ENCODE data around the gene ACTRT3.
A peak's percentile ranks its signal among the peaks of the same experiment; 100 is the strongest.

Gene ACTRT3

GRCh38 chr3:169787791-169788190 is 18.4 kb upstream of the ACTRT3 start:
- DNase-seq, result no peak
- H3K27ac Mint-ChIP-seq, result no peak overlapping the region
- peaks cover 6% of the 10 kb centered on the region for H3K4me1 Mint-ChIP-seq
- H3K36me3 Mint-ChIP-seq, result peaks cover 38% of the 10 kb centered on the region
- no peaks in the 10 kb centered on the region for H3K9me3 Mint-ChIP-seq
- H3K27me3 Mint-ChIP-seq, result no peaks in the 10 kb centered on the region
- CTCF ChIA-PET, result no interaction called here
- no peak overlapping the region for H3K4me3 Mint-ChIP-seq

DNA sequence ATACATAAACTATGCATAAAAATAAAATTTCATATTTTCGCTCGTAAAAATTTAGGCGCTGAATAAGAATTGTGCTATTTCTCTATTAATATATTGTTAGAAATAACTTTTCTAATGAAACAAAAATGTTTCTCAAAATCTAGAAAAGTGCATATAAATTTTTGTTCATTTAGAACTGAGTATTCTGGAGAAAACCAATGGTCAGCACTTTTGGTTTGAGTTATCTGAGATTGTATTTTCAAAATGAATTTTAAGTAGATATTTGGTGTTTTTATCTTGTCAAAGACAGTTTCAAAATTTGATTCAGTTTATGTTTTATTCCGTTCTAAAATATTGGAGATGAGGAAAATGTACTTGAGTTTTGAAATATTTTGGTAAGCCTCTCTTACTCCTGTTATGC is 17.8 kb upstream of the ACTRT3 start:
- Mint-ChIP-seq H3K36me3 (peaks cover 38% of the 10 kb centered on the region), H3K4me3 (no peak overlapping the region), H3K27me3 (no peaks in the 10 kb centered on the region), H3K4me1 (peaks cover 6% of the 10 kb centered on the region), H3K9me3 (no peaks in the 10 kb centered on the region), H3K27ac (no peak overlapping the region)
- DNase-seq, result no peak
- CTCF ChIA-PET, result no interaction called here

DNA sequence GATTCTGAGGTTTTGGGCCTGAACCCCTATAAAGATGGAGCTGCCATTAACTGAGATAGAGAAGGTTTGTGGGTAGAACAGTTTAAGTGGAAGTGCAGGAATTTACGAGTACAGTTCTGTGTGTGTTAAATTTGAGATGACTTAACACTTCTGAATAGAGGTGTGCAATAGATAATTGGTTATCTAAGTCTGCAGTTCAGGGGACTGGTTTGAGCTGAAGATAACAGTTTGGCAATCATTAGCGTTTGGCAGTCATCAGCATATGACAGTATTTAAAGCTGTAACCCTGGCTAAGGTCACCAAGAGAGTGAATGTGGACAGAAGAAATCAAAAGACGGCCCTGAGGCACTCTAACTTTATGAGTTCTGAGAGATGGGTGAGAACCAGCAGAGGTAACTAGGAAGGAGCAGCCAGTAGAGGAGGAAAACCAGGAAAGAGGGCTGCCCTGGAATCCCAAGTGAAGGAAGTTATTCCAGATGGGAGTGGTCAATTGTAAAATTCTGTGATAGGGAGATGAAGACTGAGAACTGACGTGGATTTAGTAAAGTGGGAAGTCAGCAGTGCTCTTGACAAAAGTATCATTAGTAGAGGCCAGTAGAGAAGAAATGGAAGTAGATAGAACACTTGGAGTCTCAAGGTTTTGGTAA is 12.0 kb upstream of the ACTRT3 start:
- Mint-ChIP-seq H3K27me3 (no peaks in the 10 kb centered on the region), H3K4me1 (peaks cover 38% of the 10 kb centered on the region), H3K36me3 (peaks cover 59% of the 10 kb centered on the region), H3K27ac (peak overlapping the region; percentile 13), H3K9me3 (no peaks in the 10 kb centered on the region), H3K4me3 (no peak overlapping the region)
- DNase-seq, result no peak
- CTCF ChIA-PET, result no interaction called here

GRCh38 chr3:169780742-169781141 is 11.4 kb upstream of the ACTRT3 start:
- CTCF ChIA-PET, result no interaction called here
- H3K4me1 Mint-ChIP-seq, result peaks cover 44% of the 10 kb centered on the region
- peaks cover 57% of the 10 kb centered on the region for H3K36me3 Mint-ChIP-seq

GRCh38 chr3:169777822-169778221 is 8.5 kb upstream of the ACTRT3 start:
- CTCF ChIA-PET, result no interaction called here
- Mint-ChIP-seq H3K27ac (no peak overlapping the region), H3K9me3 (no peaks in the 10 kb centered on the region), H3K4me1 (peaks cover 65% of the 10 kb centered on the region), H3K4me3 (no peak overlapping the region), H3K27me3 (no peaks in the 10 kb centered on the region), H3K36me3 (peaks cover 62% of the 10 kb centered on the region)
- DNase-seq, result no peak

More at GRCh38 chr3:169780742-169781141, 11.4 kb upstream of the ACTRT3 start:
- DNase-seq, result no peak
- Mint-ChIP-seq H3K27me3 (no peaks in the 10 kb centered on the region), H3K9me3 (no peaks in the 10 kb centered on the region), H3K4me3 (peak overlapping the region; percentile 47), H3K27ac (peak overlapping the region; percentile 20)

DNA sequence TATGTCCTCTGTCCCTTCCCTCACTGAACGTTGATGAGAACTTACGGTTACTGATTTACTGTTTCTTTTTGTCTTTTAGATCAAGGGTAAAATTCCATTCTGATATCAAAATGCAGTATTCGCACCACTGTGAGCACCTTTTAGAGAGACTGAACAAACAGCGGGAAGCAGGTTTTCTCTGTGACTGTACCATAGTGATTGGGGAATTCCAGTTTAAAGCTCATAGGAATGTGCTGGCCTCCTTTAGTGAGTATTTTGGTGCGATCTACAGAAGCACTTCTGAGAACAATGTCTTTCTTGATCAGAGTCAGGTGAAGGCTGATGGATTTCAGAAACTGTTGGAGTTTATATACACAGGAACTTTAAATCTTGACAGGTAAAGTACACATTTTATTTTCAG is 4.8 kb upstream of the ACTRT3 start:
- Mint-ChIP-seq H3K4me3 (peak overlapping the region; percentile 98), H3K27ac (peak overlapping the region; percentile 100), H3K27me3 (peaks cover 10% of the 10 kb centered on the region), H3K9me3 (no peaks in the 10 kb centered on the region), H3K36me3 (peaks cover 39% of the 10 kb centered on the region), H3K4me1 (peaks cover 52% of the 10 kb centered on the region)
- no peak for DNase-seq
- CTCF ChIA-PET, result no interaction called here

- Mint-ChIP-seq H3K27ac (peak within 1 kb of the TSS; percentile 100), H3K4me1 (peaks cover 49% of the 10 kb centered on the region)
Observed at GRCh38 chr3:169772897-169773816, 3.8 kb upstream of the ACTRT3 start, which contains the start of gene MYNN. Gene MYNN (plus strand): TSS chr3:169773396. CDS start chr3:169774296, 900 bp downstream.

GRCh38 chr3:169772305-169772896 is 3.0 kb upstream of the ACTRT3 start:
- peak overlapping the region; percentile 98 for H3K4me3 Mint-ChIP-seq
- H3K27ac Mint-ChIP-seq, result peak overlapping the region; percentile 100
- peaks cover 46% of the 10 kb centered on the region for H3K4me1 Mint-ChIP-seq
- H3K27me3 Mint-ChIP-seq, result peaks cover 15% of the 10 kb centered on the region
- no peak for DNase-seq
- H3K9me3 Mint-ChIP-seq, result no peaks in the 10 kb centered on the region
- peaks cover 26% of the 10 kb centered on the region for H3K36me3 Mint-ChIP-seq
- CTCF ChIA-PET, result interaction anchor here (1.0 to 1.6 kb wide), 3 partner anchors 40 to 267 kb away, joined by 3 to 6 read pairs (median 3); partner anchors contain the start of genes LRRC34 and LRRIQ4

More at GRCh38 chr3:169772897-169773816, 3.8 kb upstream of the ACTRT3 start, which contains the start of gene MYNN:
- CTCF ChIA-PET, result interaction anchor here (1.1 to 1.6 kb wide), 2 partner anchors 39 to 266 kb away, joined by 3 to 6 read pairs; partner anchors contain the start of genes LRRC34 and LRRIQ4
- Mint-ChIP-seq H3K27me3 (peaks cover 11% of the 10 kb centered on the region), H3K4me3 (peak within 1 kb of the TSS; percentile 98), H3K9me3 (no peaks in the 10 kb centered on the region), H3K36me3 (peaks cover 31% of the 10 kb centered on the region)
- peak; percentile 96 for DNase-seq

GRCh38 chr3:169771497-169772304 is 2.3 kb upstream of the ACTRT3 start:
- CTCF ChIA-PET, result interaction anchor here (1.0 to 1.6 kb wide), 3 partner anchors 41 to 267 kb away, joined by 3 to 6 read pairs (median 3); partner anchors contain the start of genes LRRC34 and LRRIQ4
- H3K36me3 Mint-ChIP-seq, result peaks cover 20% of the 10 kb centered on the region

GRCh38 chr3:169764882-169765612 is 4.3 kb downstream of the ACTRT3 start, which contains the start of gene TERC:
Gene TERC (minus strand): TSS chr3:169765060.
- Mint-ChIP-seq H3K4me3 (peak within 1 kb of the TSS; percentile 95), H3K9me3 (no peaks in the 10 kb centered on the region), H3K36me3 (peaks cover 3% of the 10 kb centered on the region), H3K27ac (peak within 1 kb of the TSS; percentile 98), H3K4me1 (peaks cover 39% of the 10 kb centered on the region), H3K27me3 (peaks cover 11% of the 10 kb centered on the region)
- CTCF ChIA-PET, result interaction anchor here (1.0 kb wide), 1 partner anchor 202 kb away, joined by 3 read pairs; the partner anchor contains the start of gene SEC62
- DNase-seq, result peak; percentile 94

More at GRCh38 chr3:169771497-169772304, 2.3 kb upstream of the ACTRT3 start:
- Mint-ChIP-seq H3K4me3 (peak overlapping the region; percentile 98), H3K4me1 (peaks cover 43% of the 10 kb centered on the region), H3K27me3 (peaks cover 15% of the 10 kb centered on the region), H3K9me3 (no peaks in the 10 kb centered on the region), H3K27ac (peak overlapping the region; percentile 100)
- DNase-seq, result peak; percentile 62

GRCh38 chr3:169764312-169764881 is 5.0 kb downstream of the ACTRT3 start:
- H3K36me3 Mint-ChIP-seq, result peaks cover 3% of the 10 kb centered on the region
- CTCF ChIA-PET, result interaction anchor here (1.0 to 1.8 kb wide), 4 partner anchors 101 to 649 kb away, joined by 3 to 10 read pairs (median 4); partner anchors contain the start of gene SEC62
- H3K9me3 Mint-ChIP-seq, result no peaks in the 10 kb centered on the region
- H3K27ac Mint-ChIP-seq, result peak overlapping the region; percentile 98
- H3K27me3 Mint-ChIP-seq, result peaks cover 7% of the 10 kb centered on the region
- peak; percentile 66 for DNase-seq
- peaks cover 39% of the 10 kb centered on the region for H3K4me1 Mint-ChIP-seq
- peak overlapping the region; percentile 95 for H3K4me3 Mint-ChIP-seq

DNA sequence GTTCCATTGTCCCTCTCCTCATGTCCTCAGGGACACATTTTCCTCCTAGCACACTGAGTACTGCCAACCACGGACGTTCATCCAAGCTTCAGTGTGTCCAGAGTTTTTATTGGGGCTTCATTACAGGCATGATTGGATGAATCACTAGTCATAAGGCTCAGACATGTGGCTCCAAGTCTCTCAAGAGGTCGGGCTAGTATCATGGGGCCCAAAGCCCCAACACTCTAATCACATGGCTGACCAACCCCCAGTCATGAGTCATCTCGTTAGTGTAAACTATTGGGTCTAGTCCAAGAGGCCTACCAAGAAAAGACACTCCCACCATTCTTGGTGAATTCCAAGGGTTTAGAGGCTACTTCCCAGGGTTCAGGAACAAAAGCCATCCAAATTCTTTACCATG is 8.9 kb downstream of the ACTRT3 start:
- no peak for DNase-seq
- Mint-ChIP-seq H3K27ac (no peak overlapping the region), H3K27me3 (no peaks in the 10 kb centered on the region), H3K4me1 (peaks cover 39% of the 10 kb centered on the region), H3K9me3 (no peaks in the 10 kb centered on the region), H3K36me3 (peaks cover 3% of the 10 kb centered on the region), H3K4me3 (no peak overlapping the region)
- CTCF ChIA-PET, result interaction anchor here (0.6 to 1.3 kb wide), 3 partner anchors 15 to 1051 kb away, joined by 3 to 4 read pairs (median 3); no protein-coding TSS in a partner anchor
